GM12878 (cell line): Measurements from ENCODE around the gene RAB34. TPM values are rescaled to one million over a fixed set of nuclear protein-coding genes. Genes with fewer than 3 reads are reported as not detected.

ENCODE experiments used
- ATAC-seq: fragments of 200-7000 bp; cut with Tn5 transposase; 3 replicates; pipeline ENCODE4 v1.9.1; 2020; ENCODE audit warnings: mild to moderate bottlenecking, moderate library complexity
- BruUV-seq: library from RNA; stranded (reverse); fragments of 400-500 nt; replicated peaks from 2 replicates; lab custom pipeline; 2021; lab: Mats Ljungman, UMichigan
- CTCF ChIA-PET: fragments of 300-600 bp; sonication (Branson Sonifier 250); formaldehyde crosslinking; extraction: SDS; loops from one replicate; lab custom pipeline; 2021; ENCODE audit warnings: inconsistent platforms; lab: Yijun Ruan, JAX
- POLR2A ChIA-PET: fragments of 350-600 bp; formaldehyde crosslinking; extraction: SDS; loops from one replicate; lab custom pipeline; 2021; ENCODE audit warnings: inconsistent platforms; lab: Charles Lee
- RAD21 ChIA-PET: fragments of 300-600 bp; sonication (Branson Sonifier 250); formaldehyde crosslinking; loops from one replicate; lab custom pipeline; 2023; ENCODE audit warnings: antibody characterized with exemption; ENCODE audit not compliant: unreplicated experiment; lab: Charles Lee
- SMC1A ChIA-PET: fragments of 300-600 bp; sonication (Branson Sonifier 250); formaldehyde crosslinking; loops from one replicate; lab custom pipeline; 2023; ENCODE audit not compliant: unreplicated experiment, uncharacterized antibody; lab: Charles Lee
- DNase-seq: peaks from one replicate; pipeline ENCODE4 v3.0.0-alpha.2; 2011; ENCODE audit warnings: low read depth, low spot score
- FAIRE-seq: peaks from 3 replicates; lab custom pipeline; 2011; peaks lifted over from hg19 to GRCh38; lab: Jason Lieb, UNC
- H2AFZ ChIP-seq: 2 replicates; pipeline ENCODE4 v1.6.0; 2011; ENCODE audit warnings: low read depth, low read length, control low read depth; ENCODE audit not compliant: control insufficient read depth
- H3K27ac ChIP-seq: 2 replicates; pipeline ENCODE4 v1.5.1; 2011; ENCODE audit warnings: control low read depth; ENCODE audit not compliant: control insufficient read depth, insufficient read depth
- H3K27me3 ChIP-seq, 2 experiments: replicated peaks in 1 of 2; 2 replicates each; pipeline versions ENCODE4 v1.6.0 to v1.6.1; 2011; ENCODE audit warnings: low read length in 1 of 2; ENCODE audit not compliant: control insufficient read depth in 2 of 2, insufficient read depth in 2 of 2
- H3K36me3 ChIP-seq, 2 experiments: 2 replicates each; pipeline ENCODE4 v1.5.1; 2011; ENCODE audit warnings: low read length in 1 of 2; ENCODE audit not compliant: control insufficient read depth in 2 of 2, insufficient read depth in 2 of 2
- H3K4me1 ChIP-seq: 2 replicates; pipeline ENCODE4 v1.6.1; 2011; ENCODE audit warnings: mild to moderate bottlenecking, low read length, moderate library complexity, mixed read lengths; ENCODE audit not compliant: control insufficient read depth, insufficient read depth
- H3K4me2 ChIP-seq: 2 replicates; pipeline ENCODE4 v1.6.0; 2011; ENCODE audit warnings: control low read depth; ENCODE audit not compliant: control insufficient read depth, insufficient read depth
- H3K4me3 ChIP-seq: fragments of 200-600 bp; sonication (generic); 2 replicates; pipeline ENCODE4 v1.5.1; 2016
- H3K79me2 ChIP-seq: 2 replicates; pipeline ENCODE4 v1.6.0; 2011; ENCODE audit warnings: low read length; ENCODE audit not compliant: control insufficient read depth, insufficient read depth
- H3K9ac ChIP-seq: 2 replicates; pipeline ENCODE4 v1.8.0; 2011; ENCODE audit warnings: low read length, control low read depth, mixed read lengths; ENCODE audit not compliant: control insufficient read depth, insufficient read depth
- H3K9me3 ChIP-seq: replicated peaks from 3 replicates; pipeline ENCODE4 v1.5.1; 2011; ENCODE audit warnings: mild to moderate bottlenecking, low read length; ENCODE audit not compliant: control insufficient read depth, insufficient read depth
- H4K20me1 ChIP-seq: 2 replicates; pipeline ENCODE4 v1.6.0; 2011; ENCODE audit not compliant: control insufficient read depth, insufficient read depth
- GABPA ChIP-seq: IDR thresholded peaks from 2 replicates; pipeline ENCODE4 v1.6.1; 2014; ENCODE audit warnings: antibody characterized with exemption, low read depth, mild to moderate bottlenecking, inconsistent platforms
- IRF4 ChIP-seq: IDR thresholded peaks from 2 replicates; pipeline ENCODE4 v1.6.1; 2011; ENCODE audit warnings: low read depth, low read length
- PML ChIP-seq: IDR thresholded peaks from 2 replicates; pipeline ENCODE4 v1.6.1; 2012; ENCODE audit warnings: low read length, inconsistent platforms
- USF1 ChIP-seq: IDR thresholded peaks from 2 replicates; pipeline ENCODE4 v1.6.1; 2011; ENCODE audit warnings: borderline replicate concordance, low read depth, mild to moderate bottlenecking, moderate library complexity, mixed read lengths, low read length; ENCODE audit not compliant: insufficient read depth; ENCODE audit errors: extremely low read length
- WGBS: methylation state at CpG from one replicate; pipeline ENCODE4 v1.1.6; 2016; ENCODE audit warnings: low lambda C conversion rate; ENCODE audit not compliant: insufficient replicate concordance, insufficient coverage; ENCODE audit errors: missing lambda C conversion rate; 5-methylcytosine and 5-hydroxymethylcytosine counted together
- in situ Hi-C: fragments of 300-500 bp; cut with MboI; formaldehyde crosslinking; loops from 9 replicates; pipeline ENCODE4 v1.14.3; 2018; ENCODE audit warnings: mixed read lengths
- intact Hi-C: fragments of 100-400 bp; cut with micrococcal nuclease; formaldehyde crosslinking; loops from one replicate; pipeline ENCODE4 v1.14.2; 2022; ENCODE audit not compliant: unreplicated experiment
- polyA plus RNA-seq, 11 experiments: library from polyadenylated mRNA; depleted of rRNA in 4 of 11; unstranded in 6 of 11; stranded (reverse) in 5 of 11; fragments of >200 nt; fragmentation: Nextera tagmentation in 4 of 11; fragmentation: Illumina TruSeq in 1 of 11; extraction: Ambion mirVana in 4 of 11; extraction: Trizol in 1 of 11; gene quantifications; 1 replicate in 1 of 11; 2 replicates in 10 of 11; pipeline versions ENCODE4 v1.2.1 to v1.2.3, GENCODE V29; 2011 to 2016; ENCODE audit warnings: inconsistent platforms in 2 of 11, missing spikeins in 2 of 11, low read depth in 1 of 11
- total RNA-seq, 4 experiments: library from RNA; depleted of rRNA in 3 of 4; stranded (reverse); fragments of >200 nt in 3 of 4; fragmentation: Illumina TruSeq in 1 of 4; extraction: Trizol in 1 of 4; gene quantifications; 2 replicates each; pipeline versions ENCODE4 v1.2.1 to v1.2.3, GENCODE V29; 2013 to 2021
- TF ChIP-seq, protein P1 (sequence below), 3 experiments: IDR thresholded peaks in 2 of 3; conservative IDR thresholded peaks in 1 of 3; 2 replicates each; pipeline ENCODE4 v1.5.1; 2011; ENCODE audit warnings: low read depth in 3 of 3, low read length in 3 of 3, mild to moderate bottlenecking in 3 of 3, control low read depth in 2 of 3, moderate library complexity in 2 of 3, inconsistent platforms in 1 of 3, mixed read lengths in 1 of 3; ENCODE audit not compliant: control insufficient read depth in 2 of 3, insufficient read depth in 1 of 3; ENCODE audit errors: extremely low read depth in 1 of 3

RAB34 gene
- total and polyA plus RNA-seq, 10 of the 15 experiments (the other 5 are each of a cell fraction or from before 2014, with no cell fraction given), result 0.37 to 46.4 (median 32.8) TPM

DNA sequence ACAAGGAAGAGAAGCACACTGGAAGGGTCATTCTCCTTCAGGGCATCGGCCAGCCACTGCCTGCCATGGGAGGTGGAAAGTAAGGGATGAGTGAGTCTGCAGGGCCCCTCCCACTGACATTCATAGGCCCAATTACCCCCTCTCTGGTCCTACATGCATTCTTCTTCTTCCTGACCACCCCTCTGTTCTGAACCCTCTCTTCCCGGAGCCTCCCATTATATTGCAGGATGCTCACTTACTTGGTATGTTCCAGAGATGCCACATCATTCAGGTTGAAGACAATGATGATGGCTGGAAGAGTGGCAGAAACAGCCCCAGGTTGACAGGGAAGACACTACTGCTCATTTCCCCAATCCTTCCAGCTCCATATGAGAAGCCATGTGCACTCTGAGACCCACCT, 2.5 kb downstream of the RAB34 start (continued):
- TF ChIP-seq, protein P1, sequence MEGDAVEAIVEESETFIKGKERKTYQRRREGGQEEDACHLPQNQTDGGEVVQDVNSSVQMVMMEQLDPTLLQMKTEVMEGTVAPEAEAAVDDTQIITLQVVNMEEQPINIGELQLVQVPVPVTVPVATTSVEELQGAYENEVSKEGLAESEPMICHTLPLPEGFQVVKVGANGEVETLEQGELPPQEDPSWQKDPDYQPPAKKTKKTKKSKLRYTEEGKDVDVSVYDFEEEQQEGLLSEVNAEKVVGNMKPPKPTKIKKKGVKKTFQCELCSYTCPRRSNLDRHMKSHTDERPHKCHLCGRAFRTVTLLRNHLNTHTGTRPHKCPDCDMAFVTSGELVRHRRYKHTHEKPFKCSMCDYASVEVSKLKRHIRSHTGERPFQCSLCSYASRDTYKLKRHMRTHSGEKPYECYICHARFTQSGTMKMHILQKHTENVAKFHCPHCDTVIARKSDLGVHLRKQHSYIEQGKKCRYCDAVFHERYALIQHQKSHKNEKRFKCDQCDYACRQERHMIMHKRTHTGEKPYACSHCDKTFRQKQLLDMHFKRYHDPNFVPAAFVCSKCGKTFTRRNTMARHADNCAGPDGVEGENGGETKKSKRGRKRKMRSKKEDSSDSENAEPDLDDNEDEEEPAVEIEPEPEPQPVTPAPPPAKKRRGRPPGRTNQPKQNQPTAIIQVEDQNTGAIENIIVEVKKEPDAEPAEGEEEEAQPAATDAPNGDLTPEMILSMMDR (IDR thresholded peaks at IDR 0.05 in 2 of 3, conservative IDR thresholded peaks at IDR 0.05 in 1 of 3; ENCODE audit: control insufficient read depth in 2 of 3, extremely low read depth in 1 of 3, insufficient read depth in 1 of 3, low read depth in 3 of 3, low read length in 3 of 3), result no peak
- TF ChIP-seq IRF4, result no peak

DNA sequence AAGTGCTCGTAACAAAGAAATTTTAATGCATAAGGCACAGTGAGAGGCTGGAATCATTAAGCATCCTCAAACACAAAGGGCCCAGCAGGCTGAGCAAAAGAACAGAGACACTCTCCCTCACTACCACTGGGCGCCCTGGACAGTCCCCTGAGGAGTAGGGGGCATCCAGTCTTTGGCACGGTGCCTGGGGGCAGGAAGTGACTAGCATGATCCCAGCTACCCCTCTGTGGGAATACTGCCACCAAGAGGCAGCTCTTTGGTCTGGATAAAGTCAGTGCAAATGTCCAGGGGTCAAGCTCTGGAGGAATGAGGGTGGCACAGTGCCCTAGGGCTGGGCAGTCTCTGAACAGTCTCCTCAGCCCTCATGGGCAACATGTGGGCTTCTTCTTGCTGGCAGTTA, 3.4 kb downstream of the RAB34 start:
- Histone ChIP-seq H3K27me3 (no peaks in the 10 kb centered on the region), H3K27ac (no peak overlapping the region), H3K9me3 (no peaks in the 10 kb centered on the region), H2AFZ (no peak overlapping the region), H3K4me3 (no peak overlapping the region), H3K4me1 (peaks cover 14% of the 10 kb centered on the region), H3K36me3 (no peaks in the 10 kb centered on the region; a peak in 1 of 4 replicates), H4K20me1 (no peaks in the 10 kb centered on the region), H3K79me2 (peaks cover 4% of the 10 kb centered on the region; the same call in 1 of the 2 replicates), H3K9ac (no peak overlapping the region), H3K4me2 (no peak overlapping the region)
- ChIA-PET RAD21 (no interaction called here), SMC1A (no interaction called here), POLR2A (no interaction called here), CTCF (interaction anchor here (0.7 kb wide), 2 partner anchors 13 to 52 kb away, joined by 3 read pairs; no protein-coding TSS in a partner anchor)
- no peak for TF ChIP-seq USF1
- TF ChIP-seq, protein P1 (IDR thresholded peaks at IDR 0.05 in 2 of 3, conservative IDR thresholded peaks at IDR 0.05 in 1 of 3; ENCODE audit: control insufficient read depth in 2 of 3, extremely low read depth in 1 of 3, insufficient read depth in 1 of 3, low read depth in 3 of 3, low read length in 3 of 3), result peak in 2 of 3 experiments; percentile 10 to 13; a peak in 1 of 6 replicates
- TF ChIP-seq PML, result no peak
- no peak for TF ChIP-seq GABPA
- in situ Hi-C loops, result no loop called here
- intact Hi-C loops, result loop anchor here (10.0 kb wide), 1 partner anchor 159 kb away; the partner anchor contains the start of gene UNC119
- BruUV-seq, result no TSS peak
- ATAC-seq (no peak), FAIRE-seq (no peak), DNase-seq (no peak)
- WGBS, result 8% methylated on average over 3 of the region's 3 CpGs
